PC-9 (cell line): ENCODE measurements around the gene CCDC93. TPM values are rescaled to one million over a fixed set of nuclear protein-coding genes. Genes with fewer than 3 reads are reported as not detected.

Experiments
- BruUV-seq: library from RNA; stranded (reverse); fragments of 400-500 nt; replicated peaks from 2 replicates; lab custom pipeline; 2021; lab: Mats Ljungman, UMichigan
- CTCF ChIA-PET: fragments of 300-600 bp; sonication (Branson Sonifier 250); formaldehyde crosslinking; loops from one replicate; lab custom pipeline; 2022; ENCODE audit warnings: antibody characterized with exemption; lab: Charles Lee
- POLR2A ChIA-PET: fragments of 300-600 bp; sonication (Branson Sonifier 250); formaldehyde crosslinking; loops from one replicate; lab custom pipeline; 2022; ENCODE audit warnings: antibody characterized with exemption; ENCODE audit not compliant: unreplicated experiment; lab: Charles Lee
- DNase-seq, 2 experiments: peaks; one replicate each; pipeline versions ENCODE4 v3.0.0 to v3.0.0-alpha.2; 2015 to 2022; ENCODE audit warnings: mixed read lengths in 1 of 2
- H2AFZ ChIP-seq: fragments of 200-600 bp; sonication (generic); 2 replicates; pipeline ENCODE4 v1.8.1; 2017; ENCODE audit warnings: antibody characterized with exemption
- H3F3A ChIP-seq: fragments of 200-600 bp; sonication (generic); 2 replicates; pipeline ENCODE4 v1.8.1; 2017; ENCODE audit warnings: antibody characterized with exemption, mild to moderate bottlenecking, low read depth; ENCODE audit not compliant: insufficient read depth
- H3K27ac ChIP-seq: fragments of 200-600 bp; sonication (generic); 2 replicates; pipeline ENCODE4 v1.6.1; 2016; ENCODE audit warnings: mixed run types
- H3K27me3 ChIP-seq: fragments of 200-600 bp; sonication (generic); 2 replicates; pipeline ENCODE4 v1.6.1; 2016; ENCODE audit warnings: low read depth, mixed run types; ENCODE audit not compliant: insufficient read depth
- H3K36me3 ChIP-seq: fragments of 200-600 bp; sonication (generic); 2 replicates; pipeline ENCODE4 v1.6.1; 2016; ENCODE audit warnings: low read depth, mixed run types
- H3K4me1 ChIP-seq: fragments of 200-600 bp; sonication (generic); replicated peaks from 2 replicates; pipeline ENCODE4 v1.6.1; 2016; ENCODE audit warnings: mixed run types; ENCODE audit not compliant: insufficient read depth
- H3K4me2 ChIP-seq: fragments of 200-600 bp; sonication (generic); 2 replicates; pipeline ENCODE4 v1.6.1; 2017; ENCODE audit warnings: mixed run types
- H3K4me3 ChIP-seq: fragments of 200-600 bp; sonication (generic); 2 replicates; pipeline ENCODE4 v1.6.1; 2016; ENCODE audit warnings: mixed run types
- H3K79me2 ChIP-seq: fragments of 200-600 bp; sonication (generic); 2 replicates; pipeline ENCODE4 v1.6.1; 2017; ENCODE audit warnings: low read depth, mixed run types
- H3K9me2 ChIP-seq: fragments of 200-600 bp; sonication (generic); 2 replicates; pipeline ENCODE4 v1.8.1; 2017; ENCODE audit warnings: mild to moderate bottlenecking; ENCODE audit not compliant: insufficient read depth
- H3K9me3 ChIP-seq: fragments of 200-600 bp; sonication (generic); 2 replicates; pipeline ENCODE4 v1.8.1; 2016; ENCODE audit warnings: low read depth; ENCODE audit not compliant: insufficient read depth
- H4K20me1 ChIP-seq: fragments of 200-600 bp; sonication (generic); 2 replicates; pipeline ENCODE4 v1.8.1; 2017; ENCODE audit not compliant: insufficient read depth
- EZH2 ChIP-seq: fragments of 200-600 bp; sonication (generic); IDR thresholded peaks from 2 replicates; pipeline ENCODE4 v1.8.0; 2017; ENCODE audit warnings: antibody characterized with exemption, low read depth
- intact Hi-C: fragments of 100-400 bp; cut with micrococcal nuclease; formaldehyde crosslinking; loops from one replicate; pipeline ENCODE4 v1.10.0; 2022; ENCODE audit not compliant: unreplicated experiment
- total RNA-seq: library from RNA; stranded (reverse); gene quantifications from 2 replicates; pipeline ENCODE4 v1.2.3, GENCODE V29; 2021
- TF ChIP-seq, protein P1 (sequence below): fragments of 200-600 bp; sonication (generic); conservative IDR thresholded peaks from 2 replicates; pipeline ENCODE4 v1.6.1; 2017; ENCODE audit warnings: mixed run types, antibody characterized with exemption, mild to moderate bottlenecking, moderate library complexity

CCDC93 gene
- total RNA-seq, 1 experiment from 2014 or later, result 31.3 TPM

GRCh38 chr2:117987121-117987520 is 26.7 kb downstream of the CCDC93 start:
- no peaks in the 10 kb centered on the region for H3K27me3 ChIP-seq
- H3K9me2 ChIP-seq, result no peaks in the 10 kb centered on the region
- no peak overlapping the region for H3K4me2 ChIP-seq
- H3K4me1 ChIP-seq, result no peaks in the 10 kb centered on the region
- H3K36me3 ChIP-seq, result peaks cover 22% of the 10 kb centered on the region
- no peaks in the 10 kb centered on the region for H3K9me3 ChIP-seq
- H3F3A ChIP-seq, result peaks cover 5% of the 10 kb centered on the region; the same call in 1 of the 2 replicates
- TF ChIP-seq, protein P1, sequence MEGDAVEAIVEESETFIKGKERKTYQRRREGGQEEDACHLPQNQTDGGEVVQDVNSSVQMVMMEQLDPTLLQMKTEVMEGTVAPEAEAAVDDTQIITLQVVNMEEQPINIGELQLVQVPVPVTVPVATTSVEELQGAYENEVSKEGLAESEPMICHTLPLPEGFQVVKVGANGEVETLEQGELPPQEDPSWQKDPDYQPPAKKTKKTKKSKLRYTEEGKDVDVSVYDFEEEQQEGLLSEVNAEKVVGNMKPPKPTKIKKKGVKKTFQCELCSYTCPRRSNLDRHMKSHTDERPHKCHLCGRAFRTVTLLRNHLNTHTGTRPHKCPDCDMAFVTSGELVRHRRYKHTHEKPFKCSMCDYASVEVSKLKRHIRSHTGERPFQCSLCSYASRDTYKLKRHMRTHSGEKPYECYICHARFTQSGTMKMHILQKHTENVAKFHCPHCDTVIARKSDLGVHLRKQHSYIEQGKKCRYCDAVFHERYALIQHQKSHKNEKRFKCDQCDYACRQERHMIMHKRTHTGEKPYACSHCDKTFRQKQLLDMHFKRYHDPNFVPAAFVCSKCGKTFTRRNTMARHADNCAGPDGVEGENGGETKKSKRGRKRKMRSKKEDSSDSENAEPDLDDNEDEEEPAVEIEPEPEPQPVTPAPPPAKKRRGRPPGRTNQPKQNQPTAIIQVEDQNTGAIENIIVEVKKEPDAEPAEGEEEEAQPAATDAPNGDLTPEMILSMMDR, result no peak
- TF ChIP-seq EZH2, result no peak
- CTCF ChIA-PET, result interaction anchor here (1.0 kb wide), 1 partner anchor 21 kb away, joined by 3 read pairs; no protein-coding TSS in a partner anchor
- H4K20me1 ChIP-seq, result peaks cover 3% of the 10 kb centered on the region; the same call in 1 of the 2 replicates
- DNase-seq, result no peak
- H2AFZ ChIP-seq, result no peak overlapping the region
- POLR2A ChIA-PET, result no interaction called here
- no TSS peak for BruUV-seq
- no peak overlapping the region for H3K4me3 ChIP-seq
- no peak overlapping the region for H3K27ac ChIP-seq
- H3K79me2 ChIP-seq, result no peaks in the 10 kb centered on the region
- intact Hi-C loops, result no loop called here

- POLR2A ChIA-PET, result interaction anchor here (0.7 kb wide), 1 partner anchor 350 kb away, joined by 13 read pairs; no protein-coding TSS in a partner anchor
- BruUV-seq, result no TSS peak
- H3K79me2 ChIP-seq, result peaks cover 2% of the 10 kb centered on the region; the same call in 1 of the 2 replicates
These were observed 28.8 kb downstream of the CCDC93 start for GRCh38 chr2:117985092-117985491.

DNA sequence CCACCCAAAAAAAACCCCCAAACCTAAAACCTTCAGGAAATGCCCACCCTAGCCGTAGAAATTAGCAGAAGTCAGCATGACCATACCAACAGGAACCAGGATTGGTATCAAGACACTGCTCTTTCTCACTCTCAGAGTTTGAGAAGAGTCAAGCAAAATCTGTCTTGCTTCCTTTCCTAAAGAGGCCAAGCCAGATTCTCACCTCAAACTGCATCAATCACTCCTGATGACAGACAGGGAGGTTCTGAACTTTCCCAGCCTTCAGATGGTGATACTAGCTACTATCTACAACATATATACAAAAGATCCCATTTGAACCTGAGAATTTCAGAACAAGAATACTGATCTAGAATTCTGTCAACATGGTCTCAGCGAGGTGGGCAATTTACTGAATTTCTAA is 29.7 kb downstream of the CCDC93 start:
- intact Hi-C loops, result no loop called here
- no TSS peak for BruUV-seq

More at GRCh38 chr2:117985092-117985491, 28.8 kb downstream of the CCDC93 start:
- CTCF ChIA-PET, result no interaction called here
- Histone ChIP-seq H3K4me2 (no peak overlapping the region), H2AFZ (no peak overlapping the region), H3K9me3 (no peaks in the 10 kb centered on the region), H3K9me2 (no peaks in the 10 kb centered on the region), H3K4me1 (peaks cover 14% of the 10 kb centered on the region), H3K27me3 (no peaks in the 10 kb centered on the region), H3K4me3 (no peak overlapping the region), H3F3A (peaks cover 23% of the 10 kb centered on the region), H3K27ac (no peak overlapping the region), H4K20me1 (peaks cover 7% of the 10 kb centered on the region; the same call in 1 of the 2 replicates), H3K36me3 (peaks cover 26% of the 10 kb centered on the region)
- TF ChIP-seq EZH2, result no peak
- TF ChIP-seq, protein P1, result no peak
- intact Hi-C loops, result no loop called here
- DNase-seq, result no peak

More for the DNA sequence above, 29.7 kb downstream of the CCDC93 start:
- Histone ChIP-seq H3K9me3 (no peaks in the 10 kb centered on the region), H3K4me1 (peaks cover 16% of the 10 kb centered on the region), H2AFZ (no peak overlapping the region), H3K27me3 (no peaks in the 10 kb centered on the region), H3F3A (peaks cover 25% of the 10 kb centered on the region), H3K36me3 (peaks cover 32% of the 10 kb centered on the region), H3K4me3 (no peak overlapping the region), H3K79me2 (peaks cover 7% of the 10 kb centered on the region; the same call in 1 of the 2 replicates), H4K20me1 (peaks cover 9% of the 10 kb centered on the region; the same call in 1 of the 2 replicates), H3K27ac (no peak overlapping the region), H3K4me2 (no peak overlapping the region), H3K9me2 (no peaks in the 10 kb centered on the region)
- ChIA-PET POLR2A (interaction anchor here (0.7 kb wide), 1 partner anchor 351 kb away, joined by 13 read pairs; no protein-coding TSS in a partner anchor), CTCF (no interaction called here)
- no peak for DNase-seq
- TF ChIP-seq EZH2, result no peak
- TF ChIP-seq, protein P1, result no peak
